ENCODE measurements around the gene NUDT3. TPM values are rescaled to one million over a fixed set of nuclear protein-coding genes. Genes with fewer than 3 reads are reported as not detected.

Gene NUDT3
- total and polyA plus RNA-seq, 2 experiments from 2014 or later = 12.1 to 31.1 TPM

- peaks cover 21% of the 10 kb centered on the region for H3K4me1 Mint-ChIP-seq
- ATAC-seq = peak; percentile 36; the same call in 1 of the 3 replicates
These were observed 34.0 kb downstream of the NUDT3 start for GRCh38 chr6:34358389-34358905.

More at GRCh38 chr6:34358389-34358905, 34.0 kb downstream of the NUDT3 start:
- no peak for DNase-seq (ENCODE audit: low spot score)
- no peaks in the 10 kb centered on the region for H3F3A ChIP-seq (replicated peaks; ENCODE audit: low read depth)
- H3K9me2 ChIP-seq (ENCODE audit: insufficient read depth) = no peaks in the 10 kb centered on the region
- peaks cover 11% of the 10 kb centered on the region for H3K4me1 ChIP-seq (ENCODE audit: insufficient read depth)
- peaks cover 47% of the 10 kb centered on the region for H4K20me1 ChIP-seq (replicated peaks; ENCODE audit: insufficient read depth)
- peaks cover 90% of the 10 kb centered on the region for H3K79me2 ChIP-seq (replicated peaks; ENCODE audit: insufficient read depth)
- H3K36me3 Mint-ChIP-seq (ENCODE audit: low read depth) = no peaks in the 10 kb centered on the region; the same call in 2 of the 3 replicates
- no peaks in the 10 kb centered on the region for H3K27me3 ChIP-seq (ENCODE audit: insufficient read depth)
- TF ChIP-seq POLR2AphosphoS5 (IDR thresholded peaks at IDR 0.05; ENCODE audit: low read depth) = no peak
- no peak for TF ChIP-seq CTCF (conservative IDR thresholded peaks at IDR 0.05; ENCODE audit: low read depth in 2 of 2)
- no peak for TF ChIP-seq ETS1 (IDR thresholded peaks at IDR 0.05)
- TF ChIP-seq JUNB (IDR thresholded peaks at IDR 0.05; ENCODE audit: unreplicated experiment) = no peak
- no peak for TF ChIP-seq ZNF462 (CRISPR knock-in tag; IDR thresholded peaks at IDR 0.05)
- TF ChIP-seq CREB1 (CRISPR knock-in tag; IDR thresholded peaks at IDR 0.05; ENCODE audit: low read depth) = no peak
- no peak for TF ChIP-seq EZH2 (IDR thresholded peaks at IDR 0.05; ENCODE audit: low read depth, unreplicated experiment)
- TF ChIP-seq ZNF114 (CRISPR knock-in tag; IDR thresholded peaks at IDR 0.05) = no peak
- H3K4me3 Mint-ChIP-seq = no peak overlapping the region
- H3K27ac Mint-ChIP-seq = no peak overlapping the region
- H3K4me2 ChIP-seq = no peak overlapping the region
- H3K36me3 ChIP-seq (ENCODE audit: insufficient read depth) = no peaks in the 10 kb centered on the region
- H3K4me3 ChIP-seq = no peak overlapping the region
- no peak overlapping the region for H2AFZ ChIP-seq
- no peaks in the 10 kb centered on the region for H3K9me3 Mint-ChIP-seq
- H3K27me3 Mint-ChIP-seq (ENCODE audit: insufficient read depth, low read depth, poor library complexity) = peaks cover 5% of the 10 kb centered on the region
- no peak overlapping the region for H3K27ac ChIP-seq (ENCODE audit: low read depth)
